Upper lobe of left lung (tissue), 4 donors: ENCODE data around the gene ATP13A2.

Experiments
- EP300 ChIP-seq, 4 donors: sonication (generic); formaldehyde crosslinking; IDR thresholded peaks; one replicate each; pipeline ENCODE4 v1.5.1; 2017; ENCODE audit warnings: antibody characterized with exemption in 4 of 4, control low read depth in 2 of 4
- POLR2A ChIP-seq, 4 donors: fragments of 450-650 bp; IDR thresholded peaks; one replicate each; pipeline ENCODE4 v1.5.1; 2016 to 2017; ENCODE audit warnings: antibody characterized with exemption in 4 of 4, mild to moderate bottlenecking in 2 of 4
- POLR2AphosphoS5 ChIP-seq, 2 donors: sonication (generic); formaldehyde crosslinking; IDR thresholded peaks; one replicate each; pipeline ENCODE4 v1.5.1; 2017; ENCODE audit warnings: antibody characterized with exemption in 2 of 2
- TF ChIP-seq, protein P1 (sequence below), 6 experiments: fragments of 450-650 bp in 4 of 6; fragments of 200-600 bp in 2 of 6; sonication (generic) in 2 of 6; IDR thresholded peaks; one replicate each; pipeline ENCODE4 v1.5.1; 2016 to 2019; ENCODE audit warnings: antibody characterized with exemption in 6 of 6

DNA sequence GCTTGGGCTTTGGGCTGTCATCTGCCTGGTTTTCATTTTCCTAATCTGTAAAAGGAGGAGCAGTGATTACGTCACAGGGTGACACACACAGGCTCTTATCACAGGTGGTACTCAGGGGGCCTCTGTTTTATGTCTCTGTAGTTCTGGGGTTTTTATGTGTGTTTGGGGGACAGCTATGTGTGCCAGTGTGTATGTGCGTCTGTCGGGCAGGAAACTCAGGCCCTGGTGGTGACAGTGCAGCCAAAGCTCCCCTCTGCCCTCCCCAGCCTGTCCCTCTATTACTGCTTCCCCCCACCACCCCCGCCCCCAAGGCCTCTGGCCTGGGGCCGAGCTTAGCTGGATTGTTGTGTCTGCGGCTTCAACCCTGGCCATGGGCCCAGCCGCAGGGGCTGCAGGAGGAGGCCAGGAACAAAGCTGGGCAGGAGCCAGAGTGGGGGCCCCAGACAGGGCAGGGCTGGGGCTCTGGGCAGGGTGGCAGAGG lies 44.6 kb downstream of the ATP13A2 start:
- TF ChIP-seq, protein P1, sequence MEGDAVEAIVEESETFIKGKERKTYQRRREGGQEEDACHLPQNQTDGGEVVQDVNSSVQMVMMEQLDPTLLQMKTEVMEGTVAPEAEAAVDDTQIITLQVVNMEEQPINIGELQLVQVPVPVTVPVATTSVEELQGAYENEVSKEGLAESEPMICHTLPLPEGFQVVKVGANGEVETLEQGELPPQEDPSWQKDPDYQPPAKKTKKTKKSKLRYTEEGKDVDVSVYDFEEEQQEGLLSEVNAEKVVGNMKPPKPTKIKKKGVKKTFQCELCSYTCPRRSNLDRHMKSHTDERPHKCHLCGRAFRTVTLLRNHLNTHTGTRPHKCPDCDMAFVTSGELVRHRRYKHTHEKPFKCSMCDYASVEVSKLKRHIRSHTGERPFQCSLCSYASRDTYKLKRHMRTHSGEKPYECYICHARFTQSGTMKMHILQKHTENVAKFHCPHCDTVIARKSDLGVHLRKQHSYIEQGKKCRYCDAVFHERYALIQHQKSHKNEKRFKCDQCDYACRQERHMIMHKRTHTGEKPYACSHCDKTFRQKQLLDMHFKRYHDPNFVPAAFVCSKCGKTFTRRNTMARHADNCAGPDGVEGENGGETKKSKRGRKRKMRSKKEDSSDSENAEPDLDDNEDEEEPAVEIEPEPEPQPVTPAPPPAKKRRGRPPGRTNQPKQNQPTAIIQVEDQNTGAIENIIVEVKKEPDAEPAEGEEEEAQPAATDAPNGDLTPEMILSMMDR (IDR thresholded peaks at IDR 0.05), result no peak
- TF ChIP-seq POLR2AphosphoS5 (IDR thresholded peaks at IDR 0.05) (no peak), EP300 (IDR thresholded peaks at IDR 0.05) (no peak), POLR2A (IDR thresholded peaks at IDR 0.05) (no peak)
